Measurements from ENCODE around the gene P2RX5.
"Not testable (repeated sequence)": the region's sequence is repeated elsewhere in the genome, so short reads cannot be mapped to it uniquely, and the experiment has no call there.

P2RX5 gene

GRCh38 chr17:3712811-3713463, 17.0 kb upstream of the P2RX5 start:
- no peak for DNase-seq (ENCODE audit: low read depth, low spot score)

GRCh38 chr17:3710951-3711383, 15.0 kb upstream of the P2RX5 start:
- DNase-seq (ENCODE audit: low read depth, low spot score): peak; percentile 22

GRCh38 chr17:3708366-3708765, 12.4 kb upstream of the P2RX5 start:
- no peak for DNase-seq (ENCODE audit: low read depth, low spot score)

- DNase-seq (ENCODE audit: low read depth, low spot score): not testable (repeated sequence)
Measured at GRCh38 chr17:3705718-3705984, 9.7 kb upstream of the P2RX5 start.

- no peak for DNase-seq (ENCODE audit: low read depth, low spot score)
Measured at GRCh38 chr17:3704931-3705717, 9.2 kb upstream of the P2RX5 start.

GRCh38 chr17:3702041-3702539, 6.1 kb upstream of the P2RX5 start:
- DNase-seq (ENCODE audit: low read depth, low spot score): not testable (repeated sequence)

GRCh38 chr17:3699951-3700350, 4.0 kb upstream of the P2RX5 start:
- no peak for DNase-seq (ENCODE audit: low read depth, low spot score)

- DNase-seq (ENCODE audit: low read depth, low spot score): no peak
Measured at GRCh38 chr17:3698139-3698538, 2.2 kb upstream of the P2RX5 start.

- no peak for DNase-seq (ENCODE audit: low read depth, low spot score)
Measured at GRCh38 chr17:3697103-3697476, 1.1 kb upstream of the P2RX5 start.

- no peak for DNase-seq (ENCODE audit: low read depth, low spot score)
Measured at GRCh38 chr17:3695129-3695722, 729 bp downstream of the P2RX5 start.

GRCh38 chr17:3693829-3694231, 2.1 kb downstream of the P2RX5 start:
- no peak for DNase-seq (ENCODE audit: low read depth, low spot score)

GRCh38 chr17:3693141-3693540, 2.8 kb downstream of the P2RX5 start:
- no peak for DNase-seq (ENCODE audit: low read depth, low spot score)

- DNase-seq (ENCODE audit: low read depth, low spot score): no peak
Measured at GRCh38 chr17:3692346-3692745, 3.6 kb downstream of the P2RX5 start.

- DNase-seq (ENCODE audit: low read depth, low spot score): no peak
Measured at GRCh38 chr17:3691617-3692067, 4.3 kb downstream of the P2RX5 start.

- DNase-seq (ENCODE audit: low read depth, low spot score): no peak
Measured at GRCh38 chr17:3690094-3690715, 5.8 kb downstream of the P2RX5 start.

- DNase-seq (ENCODE audit: low read depth, low spot score): no peak
Measured at GRCh38 chr17:3689262-3690093, 6.5 kb downstream of the P2RX5 start.

- DNase-seq (ENCODE audit: low read depth, low spot score): no peak
Measured at GRCh38 chr17:3688852-3689261, 7.1 kb downstream of the P2RX5 start.

GRCh38 chr17:3688027-3688553, 7.9 kb downstream of the P2RX5 start:
- no peak for DNase-seq (ENCODE audit: low read depth, low spot score)

GRCh38 chr17:3685174-3685573, 10.8 kb downstream of the P2RX5 start:
- no peak for DNase-seq (ENCODE audit: low read depth, low spot score)

GRCh38 chr17:3683054-3683511, 12.9 kb downstream of the P2RX5 start:
- DNase-seq (ENCODE audit: low read depth, low spot score): peak; percentile 45

- DNase-seq (ENCODE audit: low read depth, low spot score): no peak
Measured at GRCh38 chr17:3682033-3682432, 13.9 kb downstream of the P2RX5 start.
